SH-SY5Y (cell line): ENCODE data around the gene NAALADL1.
A peak's percentile ranks its signal among the peaks of the same experiment; 100 is the strongest.

ENCODE experiments used
- GATA2 ChIP-seq: IDR thresholded peaks from 2 replicates; pipeline ENCODE4 v1.6.1; 2011; ENCODE audit warnings: mild to moderate bottlenecking, low read depth, low read length
- GATA3 ChIP-seq: IDR thresholded peaks from 2 replicates; pipeline ENCODE4 v1.6.1; 2011; ENCODE audit warnings: low read depth, mild to moderate bottlenecking, low read length, moderate library complexity

Gene NAALADL1

GRCh38 chr11:65058419-65059054 is at the start of gene NAALADL1:
NAALADL1 (minus strand) TSS chr11:65058553; CDS start chr11:65058521, 32 bp downstream.
- no peak for TF ChIP-seq GATA3

- no peak for TF ChIP-seq GATA3
Observed at GRCh38 chr11:65107751-65108468, 49.6 kb upstream of the NAALADL1 start.

GRCh38 chr11:65107078-65107477 is 48.7 kb upstream of the NAALADL1 start:
- no peak for TF ChIP-seq GATA3
- no peak for TF ChIP-seq GATA2

GRCh38 chr11:65104628-65105027 is 46.3 kb upstream of the NAALADL1 start:
- no peak for TF ChIP-seq GATA3
- TF ChIP-seq GATA2, result no peak

- TF ChIP-seq GATA2 (no peak), GATA3 (no peak)
Observed at GRCh38 chr11:65103476-65103875, 45.1 kb upstream of the NAALADL1 start.

GRCh38 chr11:65102142-65103095 is 44.1 kb upstream of the NAALADL1 start:
- TF ChIP-seq GATA2, result no peak
- TF ChIP-seq GATA3, result no peak

- no peak for TF ChIP-seq GATA3
Observed at GRCh38 chr11:65100674-65101350, 42.5 kb upstream of the NAALADL1 start.

GRCh38 chr11:65096926-65097325 is 38.6 kb upstream of the NAALADL1 start:
- no peak for TF ChIP-seq GATA2
- TF ChIP-seq GATA3, result no peak

- TF ChIP-seq GATA3 (no peak), GATA2 (0 out of 2 replicates have a peak, but pooled peaks have one; percentile 25)
Observed at GRCh38 chr11:65095974-65096806, 37.8 kb upstream of the NAALADL1 start, which contains the start of gene VPS51. VPS51 (plus strand) TSS chr11:65096214; CDS start chr11:65096251, 37 bp downstream.

- TF ChIP-seq GATA2 (no peak), GATA3 (no peak)
Observed at GRCh38 chr11:65095427-65095826, 37.1 kb upstream of the NAALADL1 start.

- TF ChIP-seq GATA3 (no peak), GATA2 (no peak)
Observed at GRCh38 chr11:65090628-65091027, 32.3 kb upstream of the NAALADL1 start.

- TF ChIP-seq GATA2, result no peak
- TF ChIP-seq GATA3, result no peak
Observed at GRCh38 chr11:65089621-65090020, 31.3 kb upstream of the NAALADL1 start.

- TF ChIP-seq GATA3 (no peak), GATA2 (no peak)
Observed at GRCh38 chr11:65087827-65088226, 29.5 kb upstream of the NAALADL1 start.
